ENCODE data around the gene DSE.

Gene DSE

DNA sequence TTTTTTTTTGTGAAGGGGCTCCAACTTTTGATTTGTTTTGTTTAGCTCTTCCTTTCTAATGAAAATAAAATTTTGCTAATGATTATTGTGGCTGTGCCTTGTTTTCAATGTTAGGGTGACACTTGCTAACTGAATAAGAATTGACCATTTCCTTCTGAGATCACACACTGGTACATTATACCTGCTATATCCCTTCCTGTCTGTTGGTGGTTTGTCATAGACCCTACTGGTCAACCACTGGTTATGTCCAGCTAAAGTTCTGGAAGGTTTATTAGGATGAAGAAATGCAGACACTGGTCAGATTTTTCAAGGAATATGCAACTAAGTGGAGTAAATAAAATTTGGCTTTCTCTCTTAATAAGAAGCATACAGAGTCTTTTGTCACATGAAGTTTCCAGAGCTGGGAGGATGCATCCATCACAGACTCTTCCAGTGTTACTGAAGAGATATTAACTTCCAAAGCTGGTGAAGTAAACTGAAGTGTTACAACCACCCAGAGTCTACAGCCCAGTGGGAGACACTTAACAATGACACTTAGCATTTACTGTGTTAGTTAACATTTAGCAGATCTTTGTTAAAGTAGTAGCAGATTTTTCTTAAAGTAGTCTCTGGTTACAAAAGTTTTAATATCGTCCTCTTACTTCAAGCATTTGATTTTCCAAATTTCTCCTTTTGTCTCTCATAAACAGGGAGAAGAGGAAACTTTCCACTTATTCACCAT, 121.0 kb downstream of the DSE start:
- no peak for DNase-seq

GRCh38 chr6:116492331-116493067, 121.8 kb downstream of the DSE start:
- no peak for DNase-seq

All from DMS79 (cell line).